ENCODE results near the gene TMEM106B.
"Not testable (repeated sequence)": the region's sequence is repeated elsewhere in the genome, so short reads cannot be mapped to it uniquely, and the experiment has no call there.

The TMEM106B gene

DNA sequence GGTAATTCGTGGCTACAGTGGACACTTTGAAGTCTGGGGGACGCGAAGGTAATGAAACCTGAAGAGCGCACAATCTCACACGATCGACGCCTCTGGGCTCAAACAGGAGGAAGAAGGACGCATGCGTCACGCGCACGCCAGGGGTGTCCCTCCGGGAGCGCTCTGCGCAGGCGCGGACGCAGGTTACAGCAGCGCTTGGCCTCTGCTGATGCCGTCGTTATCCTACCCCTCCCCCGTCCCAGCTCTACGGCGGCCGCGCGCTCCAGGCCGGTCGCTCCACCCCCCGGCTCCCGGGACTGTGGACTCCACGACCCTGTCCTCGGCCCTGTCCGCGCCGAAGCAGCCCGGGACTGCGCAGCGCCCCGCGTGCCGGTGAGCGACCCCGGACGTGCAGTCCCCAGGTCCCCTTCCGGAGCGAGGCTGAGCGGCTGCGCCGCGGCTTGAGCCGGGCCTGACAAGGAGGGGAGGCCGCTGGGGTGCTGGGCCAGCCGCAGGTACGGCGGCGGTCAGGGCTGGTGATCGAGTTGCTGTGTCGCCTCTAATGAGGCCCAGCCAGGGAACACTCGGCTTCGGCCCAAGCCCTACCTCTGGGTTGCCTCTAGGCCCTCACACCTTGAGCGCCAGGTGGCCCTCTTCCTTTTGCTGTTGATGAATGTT is at the start of gene TMEM106B:
TSS of gene TMEM106B (plus strand) at position 241 of the 657 bp plus-strand sequence. CDS start 3,517 bp downstream, outside the sequence.
- DNase-seq, result peak; percentile 44

GRCh38 chr7:12162415-12163113 is 48.5 kb upstream of the TMEM106B start:
- DNase-seq, result no peak

GRCh38 chr7:12168065-12168464 is 43.0 kb upstream of the TMEM106B start:
- not testable (repeated sequence) for DNase-seq

- DNase-seq, result not testable (repeated sequence)
These were observed 40.9 kb upstream of the TMEM106B start for GRCh38 chr7:12169981-12170820.

GRCh38 chr7:12173671-12174070 is 37.4 kb upstream of the TMEM106B start:
- no peak for DNase-seq

DNA sequence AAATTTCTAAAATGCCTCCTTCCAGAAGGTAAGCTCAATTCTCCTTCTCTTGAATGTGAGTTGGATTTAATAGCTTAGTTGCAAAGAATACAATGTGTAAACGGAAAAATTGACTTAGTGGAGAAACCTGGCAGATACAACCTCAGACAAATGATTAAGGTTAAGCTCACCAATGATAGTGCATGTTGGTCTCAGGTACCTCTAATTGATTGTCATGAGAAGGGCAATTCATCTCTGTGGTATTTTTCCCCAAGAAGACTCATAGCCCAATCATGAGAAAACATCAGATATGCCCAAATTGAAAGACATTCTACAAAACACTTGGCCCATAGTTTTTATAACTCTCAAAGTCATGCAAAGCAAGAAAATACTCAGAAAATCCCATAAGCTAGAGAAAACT is 36.2 kb upstream of the TMEM106B start:
- DNase-seq, result no peak

GRCh38 chr7:12178317-12178716 is 32.8 kb upstream of the TMEM106B start:
- no peak for DNase-seq

GRCh38 chr7:12194426-12194825 is 16.7 kb upstream of the TMEM106B start:
- no peak for DNase-seq

DNA sequence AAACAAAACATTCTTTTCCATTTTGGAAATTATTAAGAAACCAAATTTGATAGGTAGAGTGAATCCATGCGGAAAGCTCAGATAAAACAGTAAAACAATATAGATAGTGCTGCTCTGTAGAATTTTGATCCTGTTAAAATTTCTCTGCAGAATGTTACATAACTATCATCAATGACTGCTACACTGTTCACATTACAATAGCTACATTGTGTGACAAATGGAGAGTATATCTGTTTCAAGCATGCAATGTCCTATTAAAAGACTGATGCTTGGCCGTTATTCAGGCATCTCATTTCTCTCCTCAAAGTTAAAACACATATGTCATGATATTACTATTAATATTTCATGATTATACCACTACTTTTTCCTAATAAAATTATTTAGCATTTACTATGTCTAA is 14.7 kb upstream of the TMEM106B start:
- DNase-seq, result no peak

DNA sequence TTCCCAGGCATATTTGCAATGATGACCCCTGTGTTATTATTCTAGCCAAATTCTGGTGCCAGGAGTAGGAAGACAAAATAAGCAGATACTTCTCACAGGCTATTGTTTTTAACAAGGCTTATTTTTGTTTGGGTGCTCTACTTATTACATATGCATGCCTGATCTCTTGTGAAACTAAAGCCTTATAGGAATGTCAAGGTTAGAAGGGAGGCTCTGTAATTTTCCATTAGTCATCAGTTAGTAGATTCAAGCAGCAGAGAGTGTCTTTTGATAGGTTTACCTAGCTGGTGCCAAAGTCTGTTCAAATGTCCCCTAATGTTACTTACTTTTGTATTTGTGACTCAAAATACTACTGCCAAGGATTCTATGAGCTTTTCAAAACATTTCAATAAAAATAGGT is 11.7 kb upstream of the TMEM106B start:
- DNase-seq, result no peak

DNA sequence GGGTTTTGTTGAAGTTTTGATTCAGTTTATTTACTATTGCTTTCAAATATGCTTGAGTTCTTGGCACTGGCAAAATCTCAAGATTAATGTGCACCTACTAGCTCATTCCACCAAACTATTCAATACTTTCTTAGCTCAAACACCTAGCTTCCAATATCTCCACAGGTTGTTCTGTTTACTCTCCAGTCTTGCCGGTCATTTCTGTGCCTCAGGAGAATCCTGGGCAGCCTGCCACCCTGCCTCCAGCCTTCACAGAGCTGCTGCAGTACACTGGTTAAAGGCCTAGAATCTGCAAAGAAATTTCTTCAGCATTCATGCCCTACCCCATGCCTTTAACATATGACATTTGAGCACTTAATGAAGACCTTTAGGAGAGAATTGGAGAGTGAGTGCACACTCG is 4.0 kb upstream of the TMEM106B start:
- no peak for DNase-seq

- no peak for DNase-seq
These were observed 1.9 kb upstream of the TMEM106B start for GRCh38 chr7:12209221-12209620.

DNA sequence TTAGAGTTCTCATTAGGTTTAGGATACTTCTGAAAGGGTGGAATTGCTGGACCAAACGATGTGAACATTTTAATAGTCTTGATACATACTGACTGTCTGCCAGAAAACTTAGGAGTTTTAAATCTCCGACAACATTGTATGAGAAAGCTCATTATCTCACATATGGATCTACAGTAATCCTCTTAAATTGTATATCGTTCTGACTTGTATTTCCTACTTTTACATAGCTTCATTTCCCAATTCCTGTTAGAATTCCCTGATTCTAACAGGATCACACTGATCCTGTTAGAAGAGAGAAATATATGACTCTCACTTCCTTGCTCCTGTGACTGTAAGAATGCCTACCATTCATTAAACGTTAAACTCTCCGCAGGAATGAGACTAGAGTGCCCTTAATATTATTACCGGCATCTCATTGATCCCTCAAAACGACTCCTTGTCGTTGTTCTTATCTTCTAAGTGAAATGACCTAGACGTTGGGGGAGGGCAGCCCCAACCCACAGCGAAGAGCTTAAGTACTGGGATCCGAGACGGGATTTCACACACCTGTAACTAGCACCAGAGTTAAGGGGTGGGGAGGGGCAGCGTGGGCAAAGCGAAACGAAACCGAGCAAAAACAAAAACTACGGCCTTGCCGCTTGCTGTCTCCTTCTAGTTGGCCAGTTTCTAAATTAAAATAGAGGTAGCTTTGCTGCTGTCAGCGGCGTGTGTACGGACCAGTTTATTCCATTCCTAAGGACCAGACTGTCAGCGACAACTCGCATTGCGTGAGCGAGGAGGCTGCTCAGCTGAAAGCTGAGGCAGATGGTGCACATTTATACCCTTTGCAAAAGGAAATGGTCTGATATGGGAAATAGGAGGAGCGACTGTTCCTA is 678 bp upstream of the TMEM106B start:
- DNase-seq, result no peak

DNA sequence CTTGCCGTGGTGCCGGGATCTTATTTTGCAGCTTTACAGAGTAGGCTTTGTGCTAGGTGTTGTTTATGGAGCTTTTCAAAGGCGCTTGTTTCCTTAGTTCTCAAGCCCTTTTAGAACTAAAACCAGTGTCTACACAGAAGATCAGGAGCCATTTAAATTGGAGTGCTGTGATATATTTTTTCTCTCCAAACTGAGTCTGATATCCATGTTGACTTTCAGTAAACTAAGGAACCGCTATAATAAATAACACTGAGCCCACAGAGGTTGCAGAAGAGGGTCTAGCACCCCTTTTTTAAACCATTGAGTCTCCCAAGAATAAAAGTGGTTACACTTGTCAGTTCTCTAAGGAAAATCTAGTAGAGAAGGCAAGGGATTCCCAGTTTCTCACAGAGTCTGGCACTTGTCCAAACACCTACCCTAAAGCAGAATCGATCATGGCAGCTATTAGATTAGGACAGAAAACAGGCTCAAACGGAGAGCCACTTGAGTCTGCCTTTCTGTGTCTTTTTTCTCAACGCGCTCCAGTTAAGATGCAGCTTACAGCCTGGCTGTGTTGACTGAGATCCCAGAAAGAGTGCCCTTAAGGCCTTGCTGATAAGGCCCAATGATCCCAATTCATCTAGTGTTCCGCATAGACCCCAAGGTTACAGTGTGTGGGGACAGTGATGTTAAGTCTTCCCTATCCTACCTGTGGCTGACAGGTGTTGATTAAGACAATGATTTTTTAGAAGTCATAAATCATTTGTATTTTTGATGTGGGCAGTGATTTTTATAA is 804 bp downstream of the TMEM106B start:
- no peak for DNase-seq

GRCh38 chr7:12217311-12217710 is 6.2 kb downstream of the TMEM106B start:
- no peak for DNase-seq

GRCh38 chr7:12220389-12221046 is 9.4 kb downstream of the TMEM106B start:
- no peak for DNase-seq

GRCh38 chr7:12221414-12221813 is 10.3 kb downstream of the TMEM106B start:
- DNase-seq, result no peak

GRCh38 chr7:12222889-12223579 is 11.9 kb downstream of the TMEM106B start:
- no peak for DNase-seq

DNA sequence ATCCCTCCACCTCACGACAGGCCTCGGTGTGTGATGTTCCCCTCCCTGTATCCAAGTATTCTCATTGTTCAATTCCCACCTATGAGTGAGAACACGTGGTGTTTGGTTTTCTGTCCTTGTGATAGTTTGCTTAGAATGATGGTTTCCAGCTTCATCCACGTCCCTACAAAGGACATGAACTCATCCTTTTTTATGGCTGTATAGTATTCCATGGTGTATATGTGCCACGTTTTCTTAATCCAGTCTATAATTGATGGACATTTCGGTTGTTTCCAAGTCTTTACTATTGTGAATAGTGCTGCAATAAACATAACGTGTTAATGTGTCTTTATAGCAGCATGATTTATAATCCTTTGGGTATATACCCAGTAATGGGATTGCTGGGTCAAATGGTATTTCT is 13.9 kb downstream of the TMEM106B start:
- DNase-seq, result not testable (repeated sequence)

GRCh38 chr7:12226756-12227155 is 15.7 kb downstream of the TMEM106B start:
- DNase-seq, result no peak

- DNase-seq, result no peak
These were observed 16.9 kb downstream of the TMEM106B start for GRCh38 chr7:12228024-12228423.

Data from 8988T (cell line).